ENCODE measurements around the gene PARD6G.

GRCh38 chr18:80108739-80109675, 138.3 kb downstream of the PARD6G start, which contains the start of gene ADNP2:
- TF ChIP-seq, protein P1, sequence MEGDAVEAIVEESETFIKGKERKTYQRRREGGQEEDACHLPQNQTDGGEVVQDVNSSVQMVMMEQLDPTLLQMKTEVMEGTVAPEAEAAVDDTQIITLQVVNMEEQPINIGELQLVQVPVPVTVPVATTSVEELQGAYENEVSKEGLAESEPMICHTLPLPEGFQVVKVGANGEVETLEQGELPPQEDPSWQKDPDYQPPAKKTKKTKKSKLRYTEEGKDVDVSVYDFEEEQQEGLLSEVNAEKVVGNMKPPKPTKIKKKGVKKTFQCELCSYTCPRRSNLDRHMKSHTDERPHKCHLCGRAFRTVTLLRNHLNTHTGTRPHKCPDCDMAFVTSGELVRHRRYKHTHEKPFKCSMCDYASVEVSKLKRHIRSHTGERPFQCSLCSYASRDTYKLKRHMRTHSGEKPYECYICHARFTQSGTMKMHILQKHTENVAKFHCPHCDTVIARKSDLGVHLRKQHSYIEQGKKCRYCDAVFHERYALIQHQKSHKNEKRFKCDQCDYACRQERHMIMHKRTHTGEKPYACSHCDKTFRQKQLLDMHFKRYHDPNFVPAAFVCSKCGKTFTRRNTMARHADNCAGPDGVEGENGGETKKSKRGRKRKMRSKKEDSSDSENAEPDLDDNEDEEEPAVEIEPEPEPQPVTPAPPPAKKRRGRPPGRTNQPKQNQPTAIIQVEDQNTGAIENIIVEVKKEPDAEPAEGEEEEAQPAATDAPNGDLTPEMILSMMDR (IDR thresholded peaks at IDR 0.05), result no peak
- TF ChIP-seq POLR2A (IDR thresholded peaks at IDR 0.05), result no peak

Measured in sigmoid colon (tissue), 3 donors.